Stomach smooth muscle (tissue), 2 donors: ENCODE measurements around the gene EPHA8.

Experiments
- H3K27ac ChIP-seq: one replicate; pipeline ENCODE4 v1.7.0; 2013; ENCODE audit warnings: mild to moderate bottlenecking, low read length, inconsistent platforms
- H3K27me3 ChIP-seq, 2 donors: one replicate each; pipeline ENCODE4 v1.7.0; 2013; ENCODE audit warnings: low read length in 2 of 2; ENCODE audit not compliant: insufficient read depth in 2 of 2, control insufficient read depth in 1 of 2
- H3K36me3 ChIP-seq, 2 donors: one replicate each; pipeline ENCODE4 v1.7.0; 2013; ENCODE audit warnings: low read length in 2 of 2; ENCODE audit not compliant: control insufficient read depth in 2 of 2, insufficient read depth in 2 of 2
- H3K4me1 ChIP-seq: one replicate; pipeline ENCODE4 v1.7.0; 2013; ENCODE audit warnings: low read length; ENCODE audit not compliant: control insufficient read depth, insufficient read depth
- H3K4me3 ChIP-seq, 2 donors: one replicate each; pipeline ENCODE4 v1.7.0; 2013; ENCODE audit warnings: low read length in 2 of 2
- H3K9ac ChIP-seq, 2 donors: one replicate each; pipeline ENCODE4 v1.7.0; 2013; ENCODE audit warnings: low read length in 2 of 2, mild to moderate bottlenecking in 1 of 2
- H3K9me3 ChIP-seq, 2 donors: one replicate each; pipeline ENCODE4 v1.7.0; 2013; ENCODE audit warnings: low read length in 2 of 2; ENCODE audit not compliant: control insufficient read depth in 2 of 2
- donor health status: healthy.
- donor health status: Pancreatic carcinoma.

EPHA8 gene

DNA sequence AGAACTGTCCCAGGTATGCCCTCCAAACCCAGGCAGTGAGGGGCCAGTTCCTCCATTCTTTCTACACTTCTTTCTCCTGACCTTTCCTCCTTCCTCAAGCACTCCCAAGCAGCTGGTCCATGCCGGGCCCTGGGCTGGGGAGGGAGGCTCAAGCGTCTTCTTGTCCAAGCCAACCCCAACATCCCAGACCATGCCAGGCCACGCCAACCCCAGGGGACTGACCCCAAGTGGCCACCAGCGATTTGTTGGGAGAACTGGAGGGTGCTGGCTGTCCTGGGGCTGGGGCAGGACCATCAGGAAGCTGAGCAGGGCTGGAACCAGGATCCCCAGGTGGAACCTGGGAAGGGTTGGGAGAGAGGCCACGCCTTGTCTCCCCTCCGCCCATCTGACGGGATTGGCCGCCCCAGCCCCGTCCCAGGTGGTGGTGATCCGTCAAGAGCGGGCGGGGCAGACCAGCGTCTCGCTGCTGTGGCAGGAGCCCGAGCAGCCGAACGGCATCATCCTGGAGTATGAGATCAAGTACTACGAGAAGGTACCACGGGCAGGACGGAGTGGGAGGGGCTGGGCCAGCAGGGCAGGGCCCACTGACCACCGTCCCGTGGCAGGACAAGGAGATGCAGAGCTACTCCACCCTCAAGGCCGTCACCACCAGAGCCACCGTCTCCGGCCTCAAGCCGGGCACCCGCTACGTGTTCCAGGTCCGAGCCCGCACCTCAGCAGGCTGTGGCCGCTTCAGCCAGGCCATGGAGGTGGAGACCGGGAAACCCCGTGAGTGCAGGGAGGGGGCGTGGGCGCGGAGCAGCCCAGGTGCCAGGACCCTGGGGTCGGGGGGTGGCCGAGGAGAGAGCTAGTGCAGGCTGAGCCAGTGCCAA is 29.9 kb downstream of the EPHA8 start:
- Histone ChIP-seq H3K9me3 (no peaks in the 10 kb centered on the region), H3K4me3 (no peak overlapping the region), H3K36me3 (no peaks in the 10 kb centered on the region), H3K27me3 (peaks cover 11 to 22% of the 10 kb centered on the region in 2 donors), H3K9ac (no peak overlapping the region), H3K4me1 (no peaks in the 10 kb centered on the region), H3K27ac (no peak overlapping the region)

DNA sequence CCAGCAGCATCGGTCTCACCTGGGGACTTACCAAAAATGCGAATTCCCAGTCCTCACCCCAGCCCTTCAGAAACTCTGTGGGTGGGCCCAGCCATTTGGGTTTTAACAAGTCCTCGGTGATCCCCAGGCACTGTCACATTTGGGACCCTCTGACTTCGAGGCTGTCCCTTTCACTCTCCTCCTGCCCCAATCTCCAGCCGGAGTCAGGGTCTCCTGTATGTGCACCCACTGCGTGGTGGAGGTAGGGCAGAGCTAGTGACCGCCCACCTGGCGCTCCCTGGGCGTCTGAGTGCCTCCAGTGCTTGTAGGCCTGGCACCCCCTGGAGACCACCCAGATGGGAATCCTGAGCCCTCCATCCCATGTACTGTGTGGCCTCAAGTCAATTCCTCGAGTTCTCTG is 31.1 kb downstream of the EPHA8 start:
- H3K4me1 ChIP-seq = no peaks in the 10 kb centered on the region
- H3K27ac ChIP-seq = no peak overlapping the region
- no peak overlapping the region for H3K4me3 ChIP-seq
- no peaks in the 10 kb centered on the region for H3K36me3 ChIP-seq
- H3K9me3 ChIP-seq = no peaks in the 10 kb centered on the region
- peaks cover 13 to 25% of the 10 kb centered on the region in 2 donors for H3K27me3 ChIP-seq
- no peak overlapping the region for H3K9ac ChIP-seq

DNA sequence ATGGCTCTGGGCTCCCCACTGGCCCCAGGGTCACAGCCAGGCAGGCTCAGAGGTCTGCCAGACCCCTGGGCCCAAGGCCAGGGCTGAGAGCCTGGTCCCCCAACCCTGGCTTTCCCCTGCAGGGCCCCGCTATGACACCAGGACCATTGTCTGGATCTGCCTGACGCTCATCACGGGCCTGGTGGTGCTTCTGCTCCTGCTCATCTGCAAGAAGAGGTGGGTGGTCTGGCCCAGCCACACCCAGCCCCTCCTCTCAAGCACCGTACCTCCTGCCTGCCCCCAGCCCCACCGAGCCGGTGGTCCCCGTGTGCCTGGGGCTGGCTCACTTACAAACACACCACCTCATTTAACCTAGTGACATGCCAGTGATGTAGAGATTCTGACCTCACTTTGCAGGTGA is 31.8 kb downstream of the EPHA8 start:
- Histone ChIP-seq H3K27me3 (peaks cover 13 to 25% of the 10 kb centered on the region in 2 donors), H3K4me1 (no peaks in the 10 kb centered on the region), H3K27ac (no peak overlapping the region), H3K4me3 (no peak overlapping the region), H3K9me3 (no peaks in the 10 kb centered on the region), H3K9ac (no peak overlapping the region), H3K36me3 (no peaks in the 10 kb centered on the region)

DNA sequence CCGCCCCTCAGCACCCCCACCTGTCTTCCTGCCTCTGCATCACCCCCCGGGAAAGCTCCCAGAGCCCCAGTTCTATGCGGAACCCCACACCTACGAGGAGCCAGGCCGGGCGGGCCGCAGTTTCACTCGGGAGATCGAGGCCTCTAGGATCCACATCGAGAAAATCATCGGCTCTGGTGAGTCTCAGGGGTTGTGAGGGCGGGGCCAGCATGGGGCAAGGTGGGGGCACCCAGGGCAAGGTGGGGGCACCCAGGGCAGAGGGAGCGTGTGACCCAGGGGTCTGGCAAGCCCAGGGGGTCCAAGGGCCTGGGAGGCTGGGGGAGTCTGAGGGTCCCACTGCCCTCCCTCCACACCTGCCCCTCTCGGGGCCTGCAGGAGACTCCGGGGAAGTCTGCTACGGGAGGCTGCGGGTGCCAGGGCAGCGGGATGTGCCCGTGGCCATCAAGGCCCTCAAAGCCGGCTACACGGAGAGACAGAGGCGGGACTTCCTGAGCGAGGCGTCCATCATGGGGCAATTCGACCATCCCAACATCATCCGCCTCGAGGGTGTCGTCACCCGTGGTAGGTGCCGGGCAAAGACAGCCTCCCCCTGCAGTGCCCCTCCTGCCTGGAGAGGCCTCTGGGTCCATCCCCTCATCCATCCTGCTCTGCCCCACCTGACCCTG is 34.1 kb downstream of the EPHA8 start:
- H3K36me3 ChIP-seq = no peaks in the 10 kb centered on the region
- no peak overlapping the region for H3K27ac ChIP-seq
- H3K27me3 ChIP-seq = peaks cover 21 to 29% of the 10 kb centered on the region in 2 donors
- no peak overlapping the region for H3K9ac ChIP-seq
- no peaks in the 10 kb centered on the region for H3K9me3 ChIP-seq
- no peak overlapping the region for H3K4me3 ChIP-seq
- H3K4me1 ChIP-seq = no peaks in the 10 kb centered on the region

DNA sequence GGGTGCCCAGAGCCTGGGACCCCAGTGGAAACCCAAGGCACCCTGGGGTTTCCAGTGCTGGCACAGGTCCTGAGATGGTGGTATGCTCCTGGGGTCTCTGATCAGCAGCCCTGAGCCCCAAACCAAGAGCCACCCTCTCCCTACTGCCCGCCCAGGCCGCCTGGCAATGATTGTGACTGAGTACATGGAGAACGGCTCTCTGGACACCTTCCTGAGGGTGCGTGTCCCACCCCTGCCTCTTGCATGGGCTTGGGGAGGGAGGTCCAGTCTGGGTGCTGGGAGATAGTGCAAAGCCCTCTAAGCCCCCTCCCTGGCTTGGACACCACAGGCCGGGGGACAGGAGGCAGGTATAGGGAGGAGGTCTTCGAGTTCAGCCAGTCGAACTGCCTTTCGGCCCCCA is 34.7 kb downstream of the EPHA8 start:
- H3K27me3 ChIP-seq = peaks cover 20 to 31% of the 10 kb centered on the region in 2 donors
- no peak overlapping the region for H3K27ac ChIP-seq
- no peaks in the 10 kb centered on the region for H3K4me1 ChIP-seq

DNA sequence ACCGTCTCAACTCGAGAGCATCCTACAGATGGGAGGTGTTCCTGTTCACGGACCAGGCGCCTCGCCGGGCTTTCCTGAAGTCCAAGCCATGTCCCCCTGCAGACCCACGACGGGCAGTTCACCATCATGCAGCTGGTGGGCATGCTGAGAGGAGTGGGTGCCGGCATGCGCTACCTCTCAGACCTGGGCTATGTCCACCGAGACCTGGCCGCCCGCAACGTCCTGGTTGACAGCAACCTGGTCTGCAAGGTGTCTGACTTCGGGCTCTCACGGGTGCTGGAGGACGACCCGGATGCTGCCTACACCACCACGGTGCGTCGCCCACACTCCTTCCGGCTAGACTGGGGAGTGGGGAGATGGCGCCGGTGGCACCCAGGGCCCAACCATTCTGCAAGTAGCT is 35.4 kb downstream of the EPHA8 start:
- Histone ChIP-seq H3K9me3 (no peaks in the 10 kb centered on the region), H3K27ac (no peak overlapping the region), H3K9ac (no peak overlapping the region), H3K4me1 (no peaks in the 10 kb centered on the region), H3K4me3 (no peak overlapping the region), H3K36me3 (no peaks in the 10 kb centered on the region), H3K27me3 (peaks cover 15 to 31% of the 10 kb centered on the region in 2 donors)

More for the DNA sequence above, 34.7 kb downstream of the EPHA8 start:
- no peaks in the 10 kb centered on the region for H3K36me3 ChIP-seq
- no peak overlapping the region for H3K4me3 ChIP-seq
- H3K9me3 ChIP-seq = no peaks in the 10 kb centered on the region
- H3K9ac ChIP-seq = no peak overlapping the region

- peaks cover 19 to 27% of the 10 kb centered on the region in 2 donors for H3K27me3 ChIP-seq
- H3K9me3 ChIP-seq = no peaks in the 10 kb centered on the region
- H3K27ac ChIP-seq = no peak overlapping the region
- no peaks in the 10 kb centered on the region for H3K4me1 ChIP-seq
- H3K4me3 ChIP-seq = no peak overlapping the region
- H3K9ac ChIP-seq = no peak overlapping the region
- no peaks in the 10 kb centered on the region for H3K36me3 ChIP-seq
These were observed 37.0 kb downstream of the EPHA8 start for GRCh38 chr1:22600071-22600816.

DNA sequence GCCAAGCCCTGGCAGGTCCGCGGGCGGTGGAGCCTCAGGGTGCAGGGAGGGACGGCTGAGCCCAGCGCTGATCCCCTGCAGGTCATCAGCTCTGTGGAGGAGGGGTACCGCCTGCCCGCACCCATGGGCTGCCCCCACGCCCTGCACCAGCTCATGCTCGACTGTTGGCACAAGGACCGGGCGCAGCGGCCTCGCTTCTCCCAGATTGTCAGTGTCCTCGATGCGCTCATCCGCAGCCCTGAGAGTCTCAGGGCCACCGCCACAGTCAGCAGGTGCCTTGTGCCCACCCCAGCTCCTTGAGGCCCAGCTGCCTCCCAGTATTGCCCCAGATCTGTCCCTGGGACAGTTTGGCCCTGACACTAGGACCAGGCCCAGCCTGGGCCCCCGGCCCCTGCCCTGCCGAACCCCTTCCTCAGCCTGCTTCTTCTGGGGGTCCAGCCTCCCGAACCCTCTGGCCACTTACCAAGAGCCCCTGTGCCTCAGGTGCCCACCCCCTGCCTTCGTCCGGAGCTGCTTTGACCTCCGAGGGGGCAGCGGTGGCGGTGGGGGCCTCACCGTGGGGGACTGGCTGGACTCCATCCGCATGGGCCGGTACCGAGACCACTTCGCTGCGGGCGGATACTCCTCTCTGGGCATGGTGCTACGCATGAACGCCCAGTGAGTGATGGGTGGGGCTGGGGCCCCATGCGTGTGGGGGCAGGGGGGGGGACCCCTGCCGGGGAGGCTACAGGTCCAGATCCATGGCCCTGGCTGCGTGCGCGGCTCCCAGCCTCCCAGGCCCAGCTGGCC is 37.7 kb downstream of the EPHA8 start:
- H3K9me3 ChIP-seq = no peaks in the 10 kb centered on the region
- H3K4me1 ChIP-seq = no peaks in the 10 kb centered on the region
- H3K9ac ChIP-seq = no peak overlapping the region
- H3K27ac ChIP-seq = no peak overlapping the region
- H3K36me3 ChIP-seq = no peaks in the 10 kb centered on the region
- no peak overlapping the region for H3K4me3 ChIP-seq
- peaks cover 19 to 24% of the 10 kb centered on the region in 2 donors for H3K27me3 ChIP-seq

DNA sequence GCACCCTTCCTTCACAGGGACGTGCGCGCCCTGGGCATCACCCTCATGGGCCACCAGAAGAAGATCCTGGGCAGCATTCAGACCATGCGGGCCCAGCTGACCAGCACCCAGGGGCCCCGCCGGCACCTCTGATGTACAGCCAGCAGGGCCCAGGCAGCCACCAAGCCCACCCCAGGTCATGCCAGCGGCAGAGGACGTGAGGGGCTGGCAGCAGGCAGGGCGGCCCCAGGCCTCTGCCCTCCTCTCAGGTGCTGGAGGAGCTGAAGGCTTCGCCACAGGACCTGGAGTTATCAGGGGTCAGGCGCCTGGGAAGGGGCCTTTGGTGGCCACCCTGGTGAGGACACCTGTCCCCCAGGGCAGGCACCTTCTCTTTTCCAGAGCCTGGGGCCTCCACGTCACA is 38.3 kb downstream of the EPHA8 start:
- H3K4me1 ChIP-seq = no peaks in the 10 kb centered on the region
- H3K36me3 ChIP-seq = no peaks in the 10 kb centered on the region
- H3K27me3 ChIP-seq = peaks cover 22 to 27% of the 10 kb centered on the region in 2 donors
- no peaks in the 10 kb centered on the region for H3K9me3 ChIP-seq
- no peak overlapping the region for H3K4me3 ChIP-seq
- no peak overlapping the region for H3K27ac ChIP-seq
- H3K9ac ChIP-seq = no peak overlapping the region

GRCh38 chr1:22602060-22602740 is 38.9 kb downstream of the EPHA8 start:
- H3K27ac ChIP-seq = no peak overlapping the region
- no peaks in the 10 kb centered on the region for H3K4me1 ChIP-seq
- no peak overlapping the region for H3K4me3 ChIP-seq
- peaks cover 22 to 27% of the 10 kb centered on the region in 2 donors for H3K27me3 ChIP-seq
- no peak overlapping the region for H3K9ac ChIP-seq
- no peaks in the 10 kb centered on the region for H3K9me3 ChIP-seq
- no peaks in the 10 kb centered on the region for H3K36me3 ChIP-seq
